CD14-positive monocyte (primary cell): Measurements from ENCODE around the gene TCEAL5. TPM values are rescaled to one million over a fixed set of nuclear protein-coding genes. Genes with fewer than 3 reads are reported as not detected.

Source experiments
- DNase-seq, 3 donors: peaks; one replicate each; pipeline ENCODE4 v3.0.0-alpha.2; 2011 to 2022
- H2AFZ ChIP-seq: 2 replicates; pipeline ENCODE4 v1.6.0; 2012; ENCODE audit warnings: mild to moderate bottlenecking, low read depth, low read length, inconsistent platforms; ENCODE audit not compliant: insufficient read depth, poor library complexity, severe bottlenecking
- H3K27ac ChIP-seq, 2 donors: 1 replicate in 1 of 2; 2 replicates in 1 of 2; pipeline ENCODE4 v1.5.1; 2012 to 2013; ENCODE audit warnings: low read length in 2 of 2, control low read depth in 1 of 2, inconsistent platforms in 1 of 2, low read depth in 1 of 2, mild to moderate bottlenecking in 1 of 2
- H3K27me3 ChIP-seq, 2 donors: one replicate each; pipeline versions ENCODE4 v1.6.0 to v1.6.1; 2011 to 2013; ENCODE audit warnings: low read length in 2 of 2; ENCODE audit not compliant: control insufficient read depth in 2 of 2, insufficient read depth in 2 of 2
- H3K36me3 ChIP-seq, 2 donors: replicated peaks in 1 of 2; 1 replicate in 1 of 2; 2 replicates in 1 of 2; pipeline versions ENCODE4 v1.5.1 to v1.6.1; 2012 to 2013; ENCODE audit warnings: low read length in 2 of 2, control low read depth in 1 of 2, inconsistent platforms in 1 of 2, mild to moderate bottlenecking in 1 of 2; ENCODE audit not compliant: insufficient read depth in 2 of 2, control insufficient read depth in 1 of 2
- H3K4me1 ChIP-seq, 2 donors: 1 replicate in 1 of 2; 2 replicates in 1 of 2; pipeline versions ENCODE4 v1.5.1 to v1.6.1; 2012 to 2013; ENCODE audit warnings: low read length in 2 of 2, control low read depth in 1 of 2, inconsistent platforms in 1 of 2, mild to moderate bottlenecking in 1 of 2, moderate library complexity in 1 of 2; ENCODE audit not compliant: insufficient read depth in 2 of 2, control insufficient read depth in 1 of 2
- H3K4me2 ChIP-seq: replicated peaks from 2 replicates; pipeline ENCODE3; 2012; ENCODE audit warnings: low read length, moderate library complexity, mild to moderate bottlenecking; ENCODE audit not compliant: poor library complexity, severe bottlenecking; ENCODE audit errors: extremely low read depth
- H3K4me3 ChIP-seq, 3 experiments: fragments of 200-600 bp in 1 of 3; sonication (generic) in 1 of 3; replicated peaks in 1 of 3; 1 replicate in 2 of 3; 2 replicates in 1 of 3; pipeline ENCODE4 v1.5.1; 2011 to 2013; ENCODE audit warnings: low read length in 3 of 3, mild to moderate bottlenecking in 3 of 3, control low read depth in 2 of 3, low read depth in 2 of 3, inconsistent platforms in 1 of 3, moderate library complexity in 1 of 3
- H3K79me2 ChIP-seq: 2 replicates; pipeline ENCODE4 v1.6.0; 2012; ENCODE audit warnings: mild to moderate bottlenecking, control low read depth, inconsistent platforms, low read length, moderate library complexity; ENCODE audit not compliant: insufficient read depth
- H3K9ac ChIP-seq: 2 replicates; pipeline ENCODE4 v1.6.0; 2017; ENCODE audit warnings: low read length, mild to moderate bottlenecking; ENCODE audit not compliant: insufficient read depth, poor library complexity, severe bottlenecking
- H3K9me3 ChIP-seq, 2 donors: replicated peaks in 1 of 2; 1 replicate in 1 of 2; 2 replicates in 1 of 2; pipeline versions ENCODE4 v1.5.1 to v1.6.1; 2012 to 2013; ENCODE audit warnings: low read length in 2 of 2, control low read depth in 1 of 2; ENCODE audit not compliant: control insufficient read depth in 1 of 2, insufficient read depth in 1 of 2
- H4K20me1 ChIP-seq: 2 replicates; pipeline ENCODE4 v1.6.0; 2012; ENCODE audit warnings: mild to moderate bottlenecking, low read length, control low read depth, moderate library complexity; ENCODE audit not compliant: insufficient read depth
- H3K27ac Mint-ChIP-seq, 7 donors: one replicate each; pipeline ENCODE4 v1.8.0; 2020; ENCODE audit warnings: mild to moderate bottlenecking in 7 of 7, mixed read lengths in 7 of 7, moderate library complexity in 6 of 7, inconsistent platforms in 2 of 7
- H3K27me3 Mint-ChIP-seq, 3 donors: one replicate each; pipeline ENCODE4 v1.8.0; 2021 to 2022; ENCODE audit warnings: low read depth in 3 of 3, mild to moderate bottlenecking in 3 of 3, mixed read lengths in 3 of 3, moderate library complexity in 3 of 3, inconsistent platforms in 1 of 3
- H3K36me3 Mint-ChIP-seq, 2 donors: one replicate each; pipeline ENCODE4 v1.8.0; 2020; ENCODE audit warnings: mixed read lengths in 2 of 2, inconsistent platforms in 1 of 2, mild to moderate bottlenecking in 1 of 2
- H3K4me1 Mint-ChIP-seq: one replicate; pipeline ENCODE4 v1.8.0; 2020; ENCODE audit warnings: mild to moderate bottlenecking, mixed read lengths
- H3K4me3 Mint-ChIP-seq, 2 donors: one replicate each; pipeline ENCODE4 v1.8.0; 2020; ENCODE audit warnings: mild to moderate bottlenecking in 2 of 2, mixed read lengths in 2 of 2, moderate library complexity in 1 of 2
- H3K9me3 Mint-ChIP-seq, 7 donors: one replicate each; pipeline ENCODE4 v1.8.0; 2020 to 2022; ENCODE audit warnings: mixed read lengths in 7 of 7, mild to moderate bottlenecking in 6 of 7, moderate library complexity in 6 of 7, inconsistent platforms in 2 of 7
- CTCF ChIP-seq: fragments of 200-600 bp; IDR thresholded peaks from one replicate; pipeline ENCODE4 v1.8.0; 2022; ENCODE audit warnings: antibody characterized with exemption, mild to moderate bottlenecking
- intact Hi-C, 2 donors: fragments of 100-400 bp; cut with micrococcal nuclease; formaldehyde crosslinking; loops; one replicate each; pipeline versions ENCODE4 v1.15.0 to v1.15.1; 2023
- polyA plus RNA-seq, 3 donors: library from polyadenylated mRNA; depleted of rRNA in 1 of 3; unstranded in 2 of 3; stranded (reverse) in 1 of 3; fragments of 300-500 nt in 2 of 3; fragments of >200 nt in 1 of 3; fragmentation: Illumina TruSeq in 2 of 3; gene quantifications; 1 replicate in 2 of 3; 2 replicates in 1 of 3; pipeline ENCODE4 v1.2.3, GENCODE V29; 2012 to 2021

The TCEAL5 gene
- polyA plus RNA-seq, 3 donors, result not detected

GRCh38 chrX:103248553-103248952, 28.0 kb downstream of the TCEAL5 start:
- Mint-ChIP-seq H3K9me3 (no peaks in the 10 kb centered on the region), H3K4me3 (no peak overlapping the region), H3K36me3 (peaks cover 0 to under 1% of the 10 kb centered on the region in 2 donors), H3K27me3 (no peaks in the 10 kb centered on the region), H3K27ac (no peak overlapping the region), H3K4me1 (peaks cover 3% of the 10 kb centered on the region)
- no peaks in the 10 kb centered on the region for H3K79me2 ChIP-seq
- no peak overlapping the region for H3K27ac ChIP-seq
- intact Hi-C loops, result no loop called here
- DNase-seq, result peak in 1 of 3 donors; percentile 1
- H3K4me2 ChIP-seq, result no peak overlapping the region
- H3K9ac ChIP-seq, result no peak overlapping the region
- no peaks in the 10 kb centered on the region for H3K36me3 ChIP-seq
- no peaks in the 10 kb centered on the region for H3K9me3 ChIP-seq
- no peak overlapping the region for H3K4me3 ChIP-seq
- H2AFZ ChIP-seq, result no peak overlapping the region
- H3K4me1 ChIP-seq, result peaks cover under 1 to 3% of the 10 kb centered on the region in 2 donors
- H4K20me1 ChIP-seq, result no peaks in the 10 kb centered on the region
- TF ChIP-seq CTCF, result peak; percentile 39
- no peaks in the 10 kb centered on the region for H3K27me3 ChIP-seq

- Mint-ChIP-seq H3K9me3 (peaks cover 0 to 2% (median 0%) of the 10 kb centered on the region in 7 donors), H3K36me3 (no peaks in the 10 kb centered on the region), H3K4me3 (no peak overlapping the region), H3K27me3 (peaks cover 0 to 8% (median 2%) of the 10 kb centered on the region in 3 donors), H3K4me1 (no peaks in the 10 kb centered on the region), H3K27ac (no peak overlapping the region)
- Histone ChIP-seq H3K27me3 (no peaks in the 10 kb centered on the region), H3K4me1 (no peaks in the 10 kb centered on the region), H3K4me3 (no peak overlapping the region), H3K36me3 (no peaks in the 10 kb centered on the region), H3K9me3 (no peaks in the 10 kb centered on the region), H2AFZ (no peak overlapping the region), H3K4me2 (no peak overlapping the region), H4K20me1 (no peaks in the 10 kb centered on the region), H3K79me2 (no peaks in the 10 kb centered on the region), H3K27ac (no peak overlapping the region), H3K9ac (no peak overlapping the region)
- intact Hi-C loops, result no loop called here
- no peak for TF ChIP-seq CTCF
- DNase-seq, result no peak
Observed at GRCh38 chrX:103240155-103240554, 36.4 kb downstream of the TCEAL5 start.
